NCI-H1092 treated with DMSO at 0.1 percent for 48 hours (cell line): ENCODE data around the gene WDR89.
"Not testable (repeated sequence)": the region's sequence is repeated elsewhere in the genome, so short reads cannot be mapped to it uniquely, and the experiment has no call there.

Experiments used
- DNase-seq: peaks from one replicate; lab custom pipeline; 2025; lab: John Stamatoyannopoulos, UW

Gene WDR89

DNA sequence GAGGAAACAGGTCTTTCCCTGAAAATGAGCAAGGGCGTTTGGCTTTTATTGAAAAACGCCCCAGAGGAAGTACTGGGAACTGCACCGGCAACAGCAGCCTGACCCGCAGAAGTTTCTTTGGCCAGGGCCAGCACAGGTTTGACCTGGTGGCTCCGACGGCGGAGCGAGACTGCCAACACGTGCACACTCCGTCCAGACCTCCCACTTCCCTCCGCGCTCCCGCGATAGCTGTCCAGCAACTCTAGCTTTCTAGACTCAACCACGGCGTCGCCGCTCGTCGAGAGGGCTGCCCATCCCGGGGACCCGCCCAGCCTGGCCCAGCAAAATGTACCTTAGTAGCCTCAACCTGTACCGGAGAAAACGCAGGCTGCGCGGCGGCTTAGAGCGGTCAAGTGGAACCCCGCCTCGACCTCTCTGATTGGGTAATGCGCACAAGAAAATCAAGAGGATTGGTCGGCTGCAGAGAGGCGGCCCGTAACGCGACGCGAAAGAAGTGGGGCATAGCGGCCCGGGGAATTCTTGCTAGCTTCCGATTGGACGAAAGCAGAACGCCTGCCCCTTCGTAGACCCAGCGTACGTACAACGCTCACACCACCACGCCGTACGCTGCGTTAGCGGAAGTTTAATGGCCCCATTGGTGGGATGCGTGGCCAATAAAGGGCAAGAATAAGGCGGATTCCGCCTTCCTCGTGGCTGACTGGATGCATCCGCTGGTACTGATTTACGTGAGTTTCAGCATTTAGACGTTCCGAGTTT is at the start of gene WDR89:
Gene WDR89, minus strand, starts transcription at position 399 of the 756 bp plus-strand sequence. CDS start 41,929 bp downstream, outside the sequence.
- DNase-seq = peak; percentile 100

DNA sequence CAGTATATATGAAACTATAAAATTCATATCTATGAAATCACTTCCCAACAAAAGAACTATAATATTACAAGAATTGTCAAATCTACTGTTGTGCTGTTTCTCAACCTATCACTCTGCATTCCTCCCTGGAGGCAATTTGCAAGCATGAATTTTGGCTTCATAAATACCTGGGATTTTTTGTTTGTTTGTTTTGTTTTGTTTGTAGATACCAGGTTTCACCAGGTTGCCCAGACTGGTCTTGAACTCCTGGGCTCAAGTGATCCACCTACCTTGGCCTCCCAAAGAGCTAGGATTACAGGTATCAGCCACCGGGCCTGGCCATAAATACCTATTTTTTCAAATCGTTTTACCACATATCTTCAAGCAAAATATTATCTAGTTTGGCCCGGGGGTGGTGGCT is 47.5 kb upstream of the WDR89 start:
- DNase-seq = no peak

- no peak for DNase-seq
Observed at GRCh38 chr14:63686926-63687325, 45.3 kb upstream of the WDR89 start.

DNA sequence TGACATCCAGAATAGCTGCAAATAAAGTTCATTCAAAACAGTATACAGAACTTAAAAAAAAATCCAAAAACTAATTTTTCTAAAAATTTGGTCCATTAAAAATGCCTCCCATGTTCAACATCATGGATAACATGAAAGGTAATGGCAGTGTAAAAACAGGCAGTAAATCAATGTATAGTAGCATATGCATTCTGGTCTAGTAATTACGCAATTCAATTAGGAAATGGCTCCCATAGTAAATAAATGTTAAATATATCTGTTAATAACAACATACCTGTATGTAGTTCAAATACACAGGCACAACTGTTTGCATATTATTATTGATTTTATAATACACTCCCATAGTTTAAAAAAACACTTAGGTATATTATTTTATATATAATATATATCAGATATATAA is 43.7 kb upstream of the WDR89 start:
- no peak for DNase-seq

GRCh38 chr14:63682727-63683593 is 41.3 kb upstream of the WDR89 start:
- DNase-seq = no peak

- no peak for DNase-seq
Observed at GRCh38 chr14:63678536-63678935, 36.9 kb upstream of the WDR89 start.

DNA sequence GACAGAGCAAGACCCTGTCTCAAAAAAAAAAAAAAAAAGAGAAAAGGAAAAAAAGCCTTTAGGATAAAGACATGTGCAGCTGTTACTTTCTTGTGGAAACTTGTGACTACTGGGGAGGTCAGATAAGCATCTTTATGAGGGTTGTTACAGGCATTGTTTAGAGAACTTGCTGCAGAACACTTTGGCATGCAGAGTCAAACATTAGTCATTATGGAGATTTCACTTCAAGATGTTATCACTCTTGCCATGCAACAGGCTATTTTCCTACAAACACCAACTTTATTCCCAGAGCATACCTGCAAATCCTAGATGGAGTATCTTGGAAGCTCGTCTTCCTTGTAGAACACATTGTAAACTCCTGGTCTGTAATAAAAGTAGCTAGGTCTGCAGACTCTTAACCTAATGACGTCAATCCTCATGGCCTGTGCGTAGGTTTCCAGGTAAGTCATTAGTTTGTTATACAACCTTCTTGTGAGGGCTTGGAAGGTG is 36.3 kb upstream of the WDR89 start:
- no peak for DNase-seq

GRCh38 chr14:63676615-63677014 is 34.9 kb upstream of the WDR89 start:
- DNase-seq = no peak

DNA sequence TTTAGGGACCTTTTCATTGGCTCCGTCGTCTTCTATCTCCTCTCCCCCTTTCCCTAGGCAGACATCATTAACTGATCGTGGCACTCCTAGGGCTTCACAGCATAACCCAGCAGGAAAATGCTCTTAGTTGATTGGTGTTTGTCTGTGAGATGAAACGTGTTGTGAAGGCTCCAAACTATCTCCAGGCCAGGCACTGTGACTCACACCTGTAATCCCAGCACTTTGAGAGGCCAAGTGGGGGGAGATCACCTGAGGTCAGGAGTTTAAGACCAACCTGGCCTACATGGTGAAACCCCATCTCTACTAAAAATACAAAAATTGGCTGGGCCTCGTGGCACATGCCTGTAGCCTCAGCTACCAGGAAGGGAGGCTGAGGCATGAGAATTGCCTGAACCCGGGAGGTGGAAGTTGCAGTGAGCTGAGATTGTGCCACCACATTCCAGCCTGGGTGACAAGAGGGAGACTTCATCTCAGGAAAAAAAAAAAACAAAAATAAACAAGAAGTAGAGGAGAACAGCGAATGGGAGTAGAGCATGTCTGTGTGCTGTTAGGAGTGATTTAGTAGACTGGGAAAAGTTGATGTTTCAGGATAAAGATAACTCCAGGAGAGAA is 32.3 kb upstream of the WDR89 start:
- no peak for DNase-seq

GRCh38 chr14:63673255-63673654 is 31.6 kb upstream of the WDR89 start:
- no peak for DNase-seq

- DNase-seq = peak; percentile 13
Observed at GRCh38 chr14:63672417-63673180, 30.9 kb upstream of the WDR89 start.

- DNase-seq = no peak
Observed at GRCh38 chr14:63671987-63672386, 30.3 kb upstream of the WDR89 start.

DNA sequence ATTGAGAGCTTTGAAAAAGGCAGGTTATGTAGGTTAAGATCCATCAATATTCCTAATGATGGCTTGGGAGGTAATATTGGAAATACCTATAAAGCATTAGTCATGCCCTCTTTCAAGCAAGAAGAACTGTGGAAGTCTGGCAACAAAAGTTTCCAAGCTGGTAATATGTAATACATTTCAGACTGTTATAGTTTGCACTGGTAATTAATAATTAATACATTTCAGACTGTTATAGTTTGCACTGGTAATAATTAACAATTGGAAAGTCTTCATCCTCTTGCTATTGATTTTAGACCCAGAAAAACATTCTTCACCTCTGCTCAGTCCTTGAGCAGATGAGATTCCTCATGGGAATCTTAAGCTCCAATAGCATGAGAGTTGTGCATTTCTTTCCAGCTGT is 29.0 kb upstream of the WDR89 start:
- DNase-seq = no peak

GRCh38 chr14:63666335-63666734 is 24.7 kb upstream of the WDR89 start:
- DNase-seq = no peak

DNA sequence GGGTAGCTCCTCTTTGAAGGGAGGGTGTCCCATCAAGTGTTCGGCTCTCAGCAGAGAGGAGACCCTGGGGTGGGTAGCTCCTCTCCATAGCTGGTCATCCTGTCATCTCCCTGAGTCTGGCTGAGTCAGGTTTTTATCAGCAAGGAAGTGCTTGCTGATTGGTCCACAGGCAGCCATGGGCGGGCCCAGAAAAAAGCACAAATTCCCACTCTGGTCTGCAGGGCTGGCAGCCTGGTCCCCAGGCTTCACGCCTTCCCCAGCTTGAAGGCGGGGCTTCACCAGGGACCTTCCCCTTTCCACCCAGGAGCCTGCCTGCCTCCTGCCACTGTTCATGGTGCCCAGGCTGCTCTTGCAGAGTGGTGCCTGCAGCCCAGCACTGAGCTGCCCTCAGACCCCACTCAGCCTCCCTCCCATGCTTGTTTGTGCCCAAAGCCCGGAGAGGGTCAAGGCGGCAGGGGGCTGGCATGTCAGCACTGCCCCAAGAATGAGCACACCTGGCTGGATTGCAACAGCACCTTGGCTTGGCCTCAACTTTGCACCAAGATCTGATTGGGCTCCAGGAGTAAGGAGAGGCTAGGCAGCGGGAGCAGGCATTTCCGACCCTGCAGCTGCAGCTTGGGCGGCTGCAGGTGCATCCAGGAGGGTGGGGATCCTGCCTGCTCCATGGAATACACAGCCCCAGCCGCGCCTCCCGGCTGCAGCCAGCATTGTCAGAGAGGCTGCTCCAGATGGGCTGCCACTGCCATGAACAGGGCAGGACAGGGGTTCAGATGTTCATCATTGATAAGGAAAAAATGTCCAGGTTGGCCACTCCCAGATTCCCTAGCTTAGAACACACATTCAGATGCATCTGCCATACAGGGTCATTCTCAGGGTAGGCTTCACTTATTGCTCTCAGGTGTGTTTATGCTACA is 22.0 kb upstream of the WDR89 start:
- no peak for DNase-seq

DNA sequence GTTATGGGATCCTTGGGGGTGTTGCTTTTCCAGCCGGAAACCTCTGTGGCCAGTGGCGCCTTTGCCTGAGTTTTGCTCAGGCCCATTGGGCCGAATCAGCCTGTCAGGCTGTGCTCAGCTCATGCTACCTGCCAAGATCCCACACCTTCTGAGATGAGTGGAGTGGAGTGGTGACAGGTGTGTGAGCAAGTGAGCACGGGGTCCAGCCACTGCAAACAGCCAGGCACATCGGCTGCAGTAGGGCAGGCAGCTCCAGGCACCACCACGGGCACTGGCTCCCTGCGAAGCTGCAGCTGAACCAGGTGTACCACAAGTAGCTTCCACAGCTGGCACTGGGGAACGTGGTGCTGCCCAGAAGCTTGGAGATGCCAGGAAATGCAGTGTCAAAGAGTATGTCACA is 21.1 kb upstream of the WDR89 start:
- DNase-seq = no peak

GRCh38 chr14:63661881-63662280 is 20.2 kb upstream of the WDR89 start:
- not testable (repeated sequence) for DNase-seq

DNA sequence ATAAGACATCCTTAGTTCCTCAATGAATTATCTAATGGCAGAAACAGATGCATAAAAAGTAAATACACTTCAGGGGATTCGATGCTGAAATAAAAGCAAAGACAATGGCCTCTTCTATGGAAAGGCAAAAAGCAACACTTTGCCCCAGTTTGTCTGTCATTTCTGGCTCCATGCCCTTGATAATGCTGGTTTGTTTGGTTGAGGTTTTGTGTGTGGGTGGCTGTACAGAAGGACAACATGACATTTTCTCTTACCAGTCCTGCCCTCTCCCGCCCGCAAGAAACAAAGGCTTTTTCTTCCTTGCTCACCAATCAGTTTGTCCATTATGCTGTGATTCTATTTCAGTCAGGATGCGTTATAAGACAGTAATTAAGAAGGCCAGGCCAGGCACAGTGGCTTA is 18.1 kb upstream of the WDR89 start:
- no peak for DNase-seq

DNA sequence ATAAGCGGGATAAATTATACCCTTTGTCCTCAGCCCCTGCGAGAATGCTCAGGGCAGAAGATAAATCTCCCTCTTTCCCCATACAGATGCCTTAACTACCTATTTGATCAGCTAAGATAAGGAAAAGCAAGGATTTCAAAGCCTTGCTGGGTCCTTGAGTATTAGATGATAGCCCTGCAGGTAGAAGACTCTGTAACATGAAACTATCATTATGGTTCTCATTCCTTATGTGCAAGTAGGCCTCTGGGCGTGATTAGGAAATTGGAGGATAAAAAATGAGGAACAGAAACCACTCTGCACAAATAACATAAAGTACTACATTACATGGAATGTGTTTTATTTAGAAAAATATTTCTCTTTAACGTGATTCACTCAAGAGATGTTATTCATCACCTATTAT is 14.5 kb upstream of the WDR89 start:
- DNase-seq = no peak

DNA sequence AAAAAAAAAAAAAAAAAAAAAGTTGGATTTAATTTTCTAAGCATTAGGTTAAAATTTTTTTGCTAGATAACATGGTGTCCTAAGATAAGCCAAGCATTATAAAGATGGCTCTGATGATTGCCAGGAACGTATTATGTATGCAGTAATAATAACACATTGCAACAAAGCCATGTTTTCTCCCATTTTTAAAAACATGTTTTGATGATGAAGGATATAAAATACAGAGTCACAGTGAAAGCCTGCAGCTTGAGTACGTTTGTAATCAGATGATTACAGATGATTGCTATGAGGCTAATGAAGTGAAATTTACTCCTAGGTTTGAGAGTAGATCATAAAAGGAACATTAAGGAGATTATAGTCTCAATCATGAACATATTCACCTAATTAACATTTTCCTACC is 13.3 kb upstream of the WDR89 start:
- DNase-seq = no peak

DNA sequence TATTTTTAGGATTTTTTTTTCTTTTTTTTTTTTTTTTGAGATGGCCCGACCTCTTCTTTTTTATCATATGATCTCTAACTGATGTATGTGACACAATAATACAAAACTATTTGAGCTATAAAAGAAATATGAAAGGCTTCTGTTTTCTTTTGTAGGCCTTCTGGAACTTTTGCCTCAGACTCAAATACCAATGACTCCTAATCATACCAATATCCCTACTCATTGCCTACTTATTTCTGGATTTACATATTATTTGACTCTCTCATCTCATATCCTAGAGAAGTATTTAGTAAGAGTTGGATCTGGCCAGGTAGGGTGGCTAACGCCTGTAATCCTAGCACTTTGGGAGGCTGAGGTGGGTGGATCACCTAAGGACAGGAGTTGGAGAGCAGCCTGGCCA is 12.7 kb upstream of the WDR89 start:
- no peak for DNase-seq
